ENCODE results near the gene TK2.

Gene TK2

GRCh38 chr16:66491716-66492064 is 58.2 kb downstream of the TK2 start:
- Histone ChIP-seq H3K27ac (no peak overlapping the region), H3K4me3 (ENCODE audit: low read depth, low read length) (no peak overlapping the region), H3K36me3 (replicated peaks) (no peaks in the 10 kb centered on the region), H3K27me3 (replicated peaks) (no peaks in the 10 kb centered on the region)
- TF ChIP-seq CTCF (IDR thresholded peaks at IDR 0.05; ENCODE audit: low read depth, low read length, missing control alignments): no peak
- DNase-seq: no peak
- in situ Hi-C loops (cut with HindIII; ENCODE audit: low pct_ligation_motif_present, low sequenced_read_pairs): no loop called here

- no peak for TF ChIP-seq CTCF (IDR thresholded peaks at IDR 0.05; ENCODE audit: low read depth, low read length, missing control alignments)
- Histone ChIP-seq H3K27ac (no peak overlapping the region), H3K36me3 (replicated peaks) (no peaks in the 10 kb centered on the region), H3K4me3 (ENCODE audit: low read depth, low read length) (no peak overlapping the region), H3K27me3 (replicated peaks) (no peaks in the 10 kb centered on the region)
- no peak for DNase-seq
- in situ Hi-C loops (cut with HindIII; ENCODE audit: low pct_ligation_motif_present, low sequenced_read_pairs): no loop called here
Observed at GRCh38 chr16:66490774-66491715, 58.9 kb downstream of the TK2 start.

- TF ChIP-seq CTCF (IDR thresholded peaks at IDR 0.05; ENCODE audit: low read depth, low read length, missing control alignments): no peak
- Histone ChIP-seq H3K27me3 (replicated peaks) (no peaks in the 10 kb centered on the region), H3K27ac (no peak overlapping the region), H3K36me3 (replicated peaks) (no peaks in the 10 kb centered on the region), H3K4me3 (ENCODE audit: low read depth, low read length) (no peak overlapping the region)
- DNase-seq: no peak
- in situ Hi-C loops (cut with HindIII; ENCODE audit: low pct_ligation_motif_present, low sequenced_read_pairs): no loop called here
Observed at GRCh38 chr16:66489818-66490217, 60.1 kb downstream of the TK2 start.

- H3K27ac ChIP-seq: no peak overlapping the region
- in situ Hi-C loops (cut with HindIII; ENCODE audit: low pct_ligation_motif_present, low sequenced_read_pairs): no loop called here
- no peak for DNase-seq
- H3K36me3 ChIP-seq (replicated peaks): no peaks in the 10 kb centered on the region
- no peaks in the 10 kb centered on the region for H3K27me3 ChIP-seq (replicated peaks)
- no peak overlapping the region for H3K4me3 ChIP-seq (ENCODE audit: low read depth, low read length)
- no peak for TF ChIP-seq CTCF (IDR thresholded peaks at IDR 0.05; ENCODE audit: low read depth, low read length, missing control alignments)
Observed at GRCh38 chr16:66489385-66489784, 60.5 kb downstream of the TK2 start.

GRCh38 chr16:66488505-66488904 is 61.4 kb downstream of the TK2 start:
- DNase-seq: no peak
- in situ Hi-C loops (cut with HindIII; ENCODE audit: low pct_ligation_motif_present, low sequenced_read_pairs): no loop called here
- Histone ChIP-seq H3K36me3 (replicated peaks) (no peaks in the 10 kb centered on the region), H3K27ac (no peak overlapping the region), H3K4me3 (ENCODE audit: low read depth, low read length) (no peak overlapping the region), H3K27me3 (replicated peaks) (no peaks in the 10 kb centered on the region)
- no peak for TF ChIP-seq CTCF (IDR thresholded peaks at IDR 0.05; ENCODE audit: low read depth, low read length, missing control alignments)

All from brain microvascular endothelial cell (primary cell).